ENCODE results near the gene PHOSPHO1. TPM values are rescaled to one million over a fixed set of nuclear protein-coding genes. Genes with fewer than 3 reads are reported as not detected.

Gene PHOSPHO1
- total RNA-seq, 1 experiment from 2014 or later: 98.3 TPM

GRCh38 chr17:49216953-49217650 is 13.5 kb downstream of the PHOSPHO1 start:
- no peaks in the 10 kb centered on the region for H3K27me3 ChIP-seq (replicated peaks; ENCODE audit: insufficient read depth, low read depth, low read length, poor library complexity)
- intact Hi-C loops (cut with micrococcal nuclease; ENCODE audit: unreplicated experiment): no loop called here
- peaks cover 9% of the 10 kb centered on the region for H3K36me3 ChIP-seq (ENCODE audit: insufficient read depth, low read length, poor library complexity, severe bottlenecking)
- no peaks in the 10 kb centered on the region for H3K4me1 ChIP-seq (ENCODE audit: insufficient read depth, low read length, poor library complexity, severe bottlenecking)
- DNase-seq (ENCODE audit: low spot score): no peak
- ChIA-PET POLR2A (ENCODE audit: low non-redundant PET) (no interaction called here), CTCF (no interaction called here)
- no TSS peak for BruUV-seq (replicated peaks)
- H3K4me3 ChIP-seq (ENCODE audit: low read depth, low read length, poor library complexity, severe bottlenecking): no peak overlapping the region
- TF ChIP-seq EZH2 (IDR thresholded peaks at IDR 0.05; ENCODE audit: borderline replicate concordance, low read depth, low read length, poor library complexity, severe bottlenecking): no peak
- TF ChIP-seq CTCF (conservative IDR thresholded peaks at IDR 0.05; ENCODE audit: low read depth, low read length): no peak
- H3K9me3 ChIP-seq (ENCODE audit: low read depth, low read length, poor library complexity, severe bottlenecking): no peaks in the 10 kb centered on the region
- no peak overlapping the region for H3K27ac ChIP-seq (ENCODE audit: low read depth, low read length, poor library complexity, severe bottlenecking)

GRCh38 chr17:49216482-49216881 is 14.1 kb downstream of the PHOSPHO1 start:
- Histone ChIP-seq H3K36me3 (ENCODE audit: insufficient read depth, low read length, poor library complexity, severe bottlenecking) (peaks cover 9% of the 10 kb centered on the region), H3K27me3 (replicated peaks; ENCODE audit: insufficient read depth, low read depth, low read length, poor library complexity) (no peaks in the 10 kb centered on the region), H3K27ac (ENCODE audit: low read depth, low read length, poor library complexity, severe bottlenecking) (no peak overlapping the region), H3K4me3 (ENCODE audit: low read depth, low read length, poor library complexity, severe bottlenecking) (no peak overlapping the region), H3K9me3 (ENCODE audit: low read depth, low read length, poor library complexity, severe bottlenecking) (no peaks in the 10 kb centered on the region), H3K4me1 (ENCODE audit: insufficient read depth, low read length, poor library complexity, severe bottlenecking) (no peaks in the 10 kb centered on the region)
- TF ChIP-seq EZH2 (IDR thresholded peaks at IDR 0.05; ENCODE audit: borderline replicate concordance, low read depth, low read length, poor library complexity, severe bottlenecking) (no peak), CTCF (conservative IDR thresholded peaks at IDR 0.05; ENCODE audit: low read depth, low read length) (no peak)
- no TSS peak for BruUV-seq (replicated peaks)
- no peak for DNase-seq (ENCODE audit: low spot score)
- ChIA-PET POLR2A (ENCODE audit: low non-redundant PET) (no interaction called here), CTCF (no interaction called here)
- intact Hi-C loops (cut with micrococcal nuclease; ENCODE audit: unreplicated experiment): no loop called here

- Histone ChIP-seq H3K36me3 (ENCODE audit: insufficient read depth, low read length, poor library complexity, severe bottlenecking) (peaks cover 5% of the 10 kb centered on the region), H3K27me3 (replicated peaks; ENCODE audit: insufficient read depth, low read depth, low read length, poor library complexity) (no peaks in the 10 kb centered on the region), H3K27ac (ENCODE audit: low read depth, low read length, poor library complexity, severe bottlenecking) (no peak overlapping the region), H3K4me1 (ENCODE audit: insufficient read depth, low read length, poor library complexity, severe bottlenecking) (peaks cover 12% of the 10 kb centered on the region), H3K4me3 (ENCODE audit: low read depth, low read length, poor library complexity, severe bottlenecking) (no peak overlapping the region), H3K9me3 (ENCODE audit: low read depth, low read length, poor library complexity, severe bottlenecking) (no peaks in the 10 kb centered on the region)
- no TSS peak for BruUV-seq (replicated peaks)
- intact Hi-C loops (cut with micrococcal nuclease; ENCODE audit: unreplicated experiment): no loop called here
- ChIA-PET POLR2A (ENCODE audit: low non-redundant PET) (interaction anchor here (0.6 kb wide), 1 partner anchor 543 kb away, joined by 3 read pairs; no protein-coding TSS in a partner anchor), CTCF (no interaction called here)
- TF ChIP-seq EZH2 (IDR thresholded peaks at IDR 0.05; ENCODE audit: borderline replicate concordance, low read depth, low read length, poor library complexity, severe bottlenecking): no peak
- TF ChIP-seq CTCF (conservative IDR thresholded peaks at IDR 0.05; ENCODE audit: low read depth, low read length): no peak
- no peak for DNase-seq (ENCODE audit: low spot score)
Observed at GRCh38 chr17:49214676-49215360, 15.8 kb downstream of the PHOSPHO1 start.

Data from A673 (cell line).